IMR-90 (cell line): Measurements from ENCODE around the gene ABAT. TPM values are rescaled to one million over a fixed set of nuclear protein-coding genes. Genes with fewer than 3 reads are reported as not detected.

Experiments
- ATAC-seq: fragments of 200-7000 bp; cut with Tn5 transposase; 2 replicates; pipeline ENCODE4 v1.9.1; 2020; ENCODE audit warnings: low read depth, mild to moderate bottlenecking, moderate library complexity
- BruUV-seq: library from RNA; stranded (reverse); fragments of 400-500 nt; replicated peaks from 2 replicates; lab custom pipeline; 2021; lab: Mats Ljungman, UMichigan
- CTCF ChIA-PET: fragments of 300-600 bp; formaldehyde crosslinking; extraction: SDS; loops from one replicate; lab custom pipeline; 2021; ENCODE audit warnings: antibody characterized with exemption; lab: Yijun Ruan, JAX
- POLR2A ChIA-PET: fragments of 300-600 bp; sonication (Branson Sonifier 250); formaldehyde crosslinking; loops from one replicate; lab custom pipeline; 2022; ENCODE audit warnings: antibody characterized with exemption; ENCODE audit not compliant: unreplicated experiment; lab: Charles Lee
- DNase-seq: peaks from one replicate; pipeline ENCODE4 v3.0.0; 2013
- H2AFZ ChIP-seq: replicated peaks from 2 replicates; pipeline ENCODE3; 2013; ENCODE audit warnings: low read length, mild to moderate bottlenecking; ENCODE audit not compliant: poor library complexity
- H2AK5ac ChIP-seq: 2 replicates; pipeline ENCODE4 v1.6.1; 2013; ENCODE audit warnings: low read depth, low read length, inconsistent platforms
- H2AK9ac ChIP-seq: replicated peaks from 2 replicates; pipeline ENCODE3; 2013; ENCODE audit warnings: mild to moderate bottlenecking, low read depth, low read length, moderate library complexity; ENCODE audit not compliant: poor library complexity
- H2BK120ac ChIP-seq: 2 replicates; pipeline ENCODE4 v1.6.1; 2013; ENCODE audit warnings: low read depth, low read length, inconsistent platforms
- H2BK15ac ChIP-seq: 3 replicates; pipeline ENCODE4 v1.6.1; 2013; ENCODE audit warnings: low read depth, low read length, inconsistent platforms
- H2BK20ac ChIP-seq: 2 replicates; pipeline ENCODE4 v1.6.1; 2013; ENCODE audit warnings: low read depth, mild to moderate bottlenecking, inconsistent platforms, low read length, moderate library complexity
- H2BK5ac ChIP-seq: 2 replicates; pipeline ENCODE4 v1.6.1; 2013; ENCODE audit warnings: mild to moderate bottlenecking, low read depth, low read length, inconsistent platforms; ENCODE audit not compliant: poor library complexity, severe bottlenecking
- H3K14ac ChIP-seq: replicated peaks from 2 replicates; pipeline ENCODE4 v1.6.1; 2013; ENCODE audit warnings: low read depth, low read length, inconsistent platforms
- H3K18ac ChIP-seq: 2 replicates; pipeline ENCODE4 v1.6.1; 2013; ENCODE audit warnings: low read depth, low read length, control low read depth
- H3K23ac ChIP-seq: 2 replicates; pipeline ENCODE4 v1.6.1; 2013; ENCODE audit warnings: low read depth, low read length, inconsistent platforms
- H3K27ac ChIP-seq: 2 replicates; pipeline ENCODE4 v1.5.1; 2013; ENCODE audit warnings: mild to moderate bottlenecking, control low read depth, low read length; ENCODE audit not compliant: insufficient read depth
- H3K27me3 ChIP-seq: 2 replicates; pipeline ENCODE4 v1.6.1; 2013; ENCODE audit warnings: low read length; ENCODE audit not compliant: control insufficient read depth, insufficient read depth
- H3K36me3 ChIP-seq: 2 replicates; pipeline ENCODE4 v1.6.1; 2013; ENCODE audit warnings: low read length, mixed read lengths; ENCODE audit not compliant: control insufficient read depth, insufficient read depth
- H3K4ac ChIP-seq: 2 replicates; pipeline ENCODE4 v1.6.1; 2013; ENCODE audit warnings: low read depth, low read length, inconsistent platforms
- H3K4me1 ChIP-seq: 2 replicates; pipeline ENCODE4 v1.6.1; 2013; ENCODE audit warnings: low read length, mixed read lengths; ENCODE audit not compliant: control insufficient read depth, insufficient read depth
- H3K4me2 ChIP-seq: 2 replicates; pipeline ENCODE4 v1.6.1; 2013; ENCODE audit warnings: low read depth, mild to moderate bottlenecking, control low read depth, low read length, moderate library complexity
- H3K4me3 ChIP-seq: 2 replicates; pipeline ENCODE4 v1.5.1; 2013; ENCODE audit warnings: low read depth, mild to moderate bottlenecking, control low read depth, low read length, moderate library complexity; ENCODE audit not compliant: insufficient read depth
- H3K56ac ChIP-seq: 2 replicates; pipeline ENCODE4 v1.6.1; 2013; ENCODE audit warnings: low read length, inconsistent platforms; ENCODE audit not compliant: insufficient read depth; ENCODE audit errors: extremely low read depth
- H3K79me1 ChIP-seq, 2 experiments: 2 replicates each; pipeline ENCODE4 v1.6.1; 2013; ENCODE audit warnings: low read length in 2 of 2, inconsistent platforms in 1 of 2, low read depth in 1 of 2
- H3K9ac ChIP-seq: 2 replicates; pipeline ENCODE4 v1.6.1; 2013; ENCODE audit warnings: low read depth, low read length, control low read depth
- H3K9me1 ChIP-seq: 2 replicates; pipeline ENCODE4 v1.6.1; 2013; ENCODE audit warnings: low read length, inconsistent platforms; ENCODE audit not compliant: insufficient read depth
- H3K9me3 ChIP-seq: 2 replicates; pipeline ENCODE4 v1.6.1; 2013; ENCODE audit warnings: low read length; ENCODE audit not compliant: control insufficient read depth, insufficient read depth
- H4K20me1 ChIP-seq: 2 replicates; pipeline ENCODE4 v1.6.1; 2013; ENCODE audit warnings: low read length, inconsistent platforms; ENCODE audit not compliant: insufficient read depth
- H4K5ac ChIP-seq: 2 replicates; pipeline ENCODE4 v1.6.1; 2013; ENCODE audit warnings: mild to moderate bottlenecking, low read depth, low read length, control low read depth
- H4K8ac ChIP-seq, 2 experiments: 2 replicates each; pipeline ENCODE4 v1.6.1; 2013; ENCODE audit warnings: low read depth in 2 of 2, low read length in 2 of 2, control low read depth in 1 of 2, inconsistent platforms in 1 of 2
- H4K91ac ChIP-seq: 2 replicates; pipeline ENCODE4 v1.6.1; 2013; ENCODE audit warnings: low read depth, low read length, inconsistent platforms; ENCODE audit not compliant: insufficient read depth
- CEBPB ChIP-seq: IDR thresholded peaks from 2 replicates; pipeline ENCODE4 v1.6.1; 2012; ENCODE audit warnings: low read depth, low read length, improper control_type of control experiment
- RFX5 ChIP-seq: IDR thresholded peaks from 2 replicates; pipeline ENCODE4 v1.8.0; 2012; ENCODE audit warnings: low read depth, mild to moderate bottlenecking, low read length, moderate library complexity
- WGBS, 2 experiments: methylation state at CpG; one replicate each; pipeline versions ENCODE4 v1.1.5 to v1.1.7; 2013; ENCODE audit warnings: missing lambda C conversion rate in 2 of 2; ENCODE audit not compliant: insufficient read length in 1 of 2; ENCODE audit errors: extremely low coverage in 2 of 2; 5-methylcytosine and 5-hydroxymethylcytosine counted together
- dilution Hi-C: fragments of 300-500 bp; cut with HindIII; formaldehyde crosslinking; loops from one replicate; pipeline ENCODE4 v1.14.3; 2018; ENCODE audit warnings: low sequenced_read_pairs; ENCODE audit not compliant: unreplicated experiment
- in situ Hi-C: fragments of 300-500 bp; cut with MboI; formaldehyde crosslinking; loops from 3 replicates; pipeline ENCODE4 v1.14.3; 2019; ENCODE audit warnings: low sequenced_read_pairs, inconsistent platforms, mixed read lengths
- intact Hi-C: fragments of 100-400 bp; cut with micrococcal nuclease; formaldehyde crosslinking; loops from 2 replicates; pipeline ENCODE4 v1.10.0; 2022
- polyA plus RNA-seq, 3 experiments: library from polyadenylated mRNA; depleted of rRNA; stranded (reverse); fragments of >200 nt; gene quantifications; 2 replicates each; pipeline ENCODE4 v1.2.3, GENCODE V29; 2012; ENCODE audit warnings: low replicate concordance in 1 of 3
- total RNA-seq: library from RNA; depleted of rRNA; stranded (reverse); fragments of >200 nt; gene quantifications from 2 replicates; pipeline ENCODE4 v1.2.3, GENCODE V29; 2012

The ABAT gene
- total and polyA plus RNA-seq, 2 of the 4 experiments (the other 2 are of a cell fraction) = 4.5 to 6.9 TPM

DNA sequence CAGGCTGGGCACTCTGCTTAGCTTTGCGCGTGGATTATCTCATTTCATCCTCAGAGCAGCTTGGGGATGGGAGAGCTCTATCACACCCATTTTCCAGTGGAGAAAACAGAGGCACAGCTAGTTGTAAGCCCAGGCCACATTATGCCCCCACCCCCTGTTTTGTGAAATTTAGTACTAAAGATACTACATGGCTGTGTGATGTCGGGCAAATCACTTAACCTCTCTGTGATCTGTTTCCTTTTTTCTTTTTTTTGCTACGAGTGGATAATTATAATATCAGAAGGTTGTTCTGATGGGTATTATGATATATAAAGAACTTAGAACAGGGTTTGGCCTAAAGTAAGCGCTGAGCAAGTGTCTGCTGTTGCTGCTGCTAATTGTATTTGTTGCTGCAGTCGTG, 41.6 kb downstream of the ABAT start:
- Histone ChIP-seq H4K8ac (no peak overlapping the region), H3K4me2 (no peak overlapping the region), H3K79me1 (no peaks in the 10 kb centered on the region), H3K14ac (no peak overlapping the region), H3K56ac (no peak overlapping the region), H3K4me3 (no peak overlapping the region), H2AK9ac (no peak overlapping the region), H2BK5ac (no peak overlapping the region), H3K36me3 (no peaks in the 10 kb centered on the region), H3K27me3 (peaks cover 9% of the 10 kb centered on the region), H3K18ac (no peak overlapping the region), H2AFZ (no peak overlapping the region), H2BK20ac (no peak overlapping the region), H4K5ac (no peak overlapping the region), H3K4me1 (no peaks in the 10 kb centered on the region), H2AK5ac (no peak overlapping the region), H4K20me1 (no peaks in the 10 kb centered on the region), H3K9ac (no peak overlapping the region), H3K4ac (no peak overlapping the region), H2BK120ac (no peak overlapping the region), H3K9me1 (no peaks in the 10 kb centered on the region), H3K27ac (no peak overlapping the region), H3K23ac (no peak overlapping the region), H3K9me3 (peaks cover 5% of the 10 kb centered on the region; the same call in 1 of the 2 replicates), H2BK15ac (no peak overlapping the region), H4K91ac (no peak overlapping the region)
- in situ Hi-C loops = no loop called here
- ATAC-seq (no peak), DNase-seq (no peak)
- intact Hi-C loops = no loop called here
- no TSS peak for BruUV-seq
- dilution Hi-C loops = no loop called here
- TF ChIP-seq RFX5 (no peak), CEBPB (no peak)
- CTCF ChIA-PET = no interaction called here
- POLR2A ChIA-PET = no interaction called here
- 50% methylated on average over 1 of the region's 6 CpGs; no CpG with 5 or more reads in 1 of the 2 experiments for WGBS, 2 experiments
